Measurements from ENCODE around the gene FCHSD2. TPM values are rescaled to one million over a fixed set of nuclear protein-coding genes. Genes with fewer than 3 reads are reported as not detected.

The FCHSD2 gene
- total and polyA plus RNA-seq, 2 of the 13 experiments (the other 11 are each of a cell fraction or from before 2014, with no cell fraction given): 20.5 to 24.8 TPM

- 0 out of 2 replicates have a peak, but pooled peaks have one; percentile 65 for TF ChIP-seq DPF2 (CRISPR knock-in tag; IDR thresholded peaks at IDR 0.05; ENCODE audit: borderline replicate concordance, low read depth)
- peak; percentile 67; the same call in 1 of the 2 replicates for TF ChIP-seq ZBTB20 (CRISPR knock-in tag; IDR thresholded peaks at IDR 0.05; ENCODE audit: borderline replicate concordance, low read depth)
- TF ChIP-seq, protein P1, sequence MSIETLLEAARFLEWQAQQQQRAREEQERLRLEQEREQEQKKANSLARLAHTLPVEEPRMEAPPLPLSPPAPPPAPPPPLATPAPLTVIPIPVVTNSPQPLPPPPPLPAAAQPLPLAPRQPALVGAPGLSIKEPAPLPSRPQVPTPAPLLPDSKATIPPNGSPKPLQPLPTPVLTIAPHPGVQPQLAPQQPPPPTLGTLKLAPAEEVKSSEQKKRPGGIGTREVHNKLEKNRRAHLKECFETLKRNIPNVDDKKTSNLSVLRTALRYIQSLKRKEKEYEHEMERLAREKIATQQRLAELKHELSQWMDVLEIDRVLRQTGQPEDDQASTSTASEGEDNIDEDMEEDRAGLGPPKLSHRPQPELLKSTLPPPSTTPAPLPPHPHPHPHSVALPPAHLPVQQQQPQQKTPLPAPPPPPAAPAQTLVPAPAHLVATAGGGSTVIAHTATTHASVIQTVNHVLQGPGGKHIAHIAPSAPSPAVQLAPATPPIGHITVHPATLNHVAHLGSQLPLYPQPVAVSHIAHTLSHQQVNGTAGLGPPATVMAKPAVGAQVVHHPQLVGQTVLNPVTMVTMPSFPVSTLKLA (IDR thresholded peaks at IDR 0.05): peak; percentile 20; the same call in 1 of the 2 replicates
- TF ChIP-seq, protein P2, sequence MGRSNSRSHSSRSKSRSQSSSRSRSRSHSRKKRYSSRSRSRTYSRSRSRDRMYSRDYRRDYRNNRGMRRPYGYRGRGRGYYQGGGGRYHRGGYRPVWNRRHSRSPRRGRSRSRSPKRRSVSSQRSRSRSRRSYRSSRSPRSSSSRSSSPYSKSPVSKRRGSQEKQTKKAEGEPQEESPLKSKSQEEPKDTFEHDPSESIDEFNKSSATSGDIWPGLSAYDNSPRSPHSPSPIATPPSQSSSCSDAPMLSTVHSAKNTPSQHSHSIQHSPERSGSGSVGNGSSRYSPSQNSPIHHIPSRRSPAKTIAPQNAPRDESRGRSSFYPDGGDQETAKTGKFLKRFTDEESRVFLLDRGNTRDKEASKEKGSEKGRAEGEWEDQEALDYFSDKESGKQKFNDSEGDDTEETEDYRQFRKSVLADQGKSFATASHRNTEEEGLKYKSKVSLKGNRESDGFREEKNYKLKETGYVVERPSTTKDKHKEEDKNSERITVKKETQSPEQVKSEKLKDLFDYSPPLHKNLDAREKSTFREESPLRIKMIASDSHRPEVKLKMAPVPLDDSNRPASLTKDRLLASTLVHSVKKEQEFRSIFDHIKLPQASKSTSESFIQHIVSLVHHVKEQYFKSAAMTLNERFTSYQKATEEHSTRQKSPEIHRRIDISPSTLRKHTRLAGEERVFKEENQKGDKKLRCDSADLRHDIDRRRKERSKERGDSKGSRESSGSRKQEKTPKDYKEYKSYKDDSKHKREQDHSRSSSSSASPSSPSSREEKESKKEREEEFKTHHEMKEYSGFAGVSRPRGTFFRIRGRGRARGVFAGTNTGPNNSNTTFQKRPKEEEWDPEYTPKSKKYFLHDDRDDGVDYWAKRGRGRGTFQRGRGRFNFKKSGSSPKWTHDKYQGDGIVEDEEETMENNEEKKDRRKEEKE (IDR thresholded peaks at IDR 0.05): no peak
- TF ChIP-seq ZNF30 (CRISPR knock-in tag; IDR thresholded peaks at IDR 0.05): no peak
- TF ChIP-seq ZNF589 (CRISPR knock-in tag; conservative IDR thresholded peaks at IDR 0.05): no peak
- peak; percentile 30; the same call in 1 of the 2 replicates for TF ChIP-seq ZNF746 (CRISPR knock-in tag; IDR thresholded peaks at IDR 0.05)
- TF ChIP-seq UBTF (CRISPR knock-in tag; IDR thresholded peaks at IDR 0.05): peak; percentile 77
- no peak for TF ChIP-seq ZNF547 (CRISPR knock-in tag; IDR thresholded peaks at IDR 0.05)
- no peak for TF ChIP-seq ZFP62 (CRISPR knock-in tag; IDR thresholded peaks at IDR 0.05)
- TF ChIP-seq, protein P3, sequence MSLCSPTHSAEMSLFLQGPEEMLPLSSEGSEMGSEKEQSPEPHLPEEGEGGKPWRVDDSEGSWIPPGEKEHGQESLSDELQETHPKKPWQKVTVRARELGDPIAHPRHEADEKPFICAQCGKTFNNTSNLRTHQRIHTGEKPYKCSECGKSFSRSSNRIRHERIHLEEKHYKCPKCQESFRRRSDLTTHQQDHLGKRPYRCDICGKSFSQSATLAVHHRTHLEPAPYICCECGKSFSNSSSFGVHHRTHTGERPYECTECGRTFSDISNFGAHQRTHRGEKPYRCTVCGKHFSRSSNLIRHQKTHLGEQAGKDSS (CRISPR knock-in tag; IDR thresholded peaks at IDR 0.05; ENCODE audit: borderline replicate concordance, low read depth): no peak
- TF ChIP-seq HES4 (CRISPR knock-in tag; IDR thresholded peaks at IDR 0.05; ENCODE audit: borderline replicate concordance): 0 out of 2 replicates have a peak, but pooled peaks have one; percentile 27
- TF ChIP-seq NKX3-1 (CRISPR knock-in tag; IDR thresholded peaks at IDR 0.05): no peak
- no peak for TF ChIP-seq CBX5 (CRISPR knock-in tag; IDR thresholded peaks at IDR 0.05; ENCODE audit: borderline replicate concordance)
- TF ChIP-seq ATF7 (IDR thresholded peaks at IDR 0.05): no peak
- peak; percentile 54; the same call in 1 of the 2 replicates for TF ChIP-seq ATF7 (CRISPR knock-in tag; IDR thresholded peaks at IDR 0.05)
- peak; percentile 84; the same call in 1 of the 2 replicates for TF ChIP-seq ZBTB46 (CRISPR knock-in tag; IDR thresholded peaks at IDR 0.05; ENCODE audit: borderline replicate concordance)
- no peak for TF ChIP-seq ZNF160 (CRISPR knock-in tag; IDR thresholded peaks at IDR 0.05)
- 0 out of 2 replicates have a peak, but pooled peaks have one; percentile 15 for TF ChIP-seq SOX5 (CRISPR knock-in tag; IDR thresholded peaks at IDR 0.05; ENCODE audit: borderline replicate concordance)
Measured at GRCh38 chr11:72787216-72788104, 354.7 kb downstream of the FCHSD2 start (continued).
